DMS114 treated with DMSO at 0.1 percent for 48 hours (cell line): Measurements from ENCODE around the gene U2AF1L4.
A peak's percentile ranks its signal among the peaks of the same experiment; 100 is the strongest.

Source experiments
- DNase-seq: peaks from one replicate; lab custom pipeline; 2025; ENCODE audit not compliant: unreplicated experiment; lab: John Stamatoyannopoulos, UW

The U2AF1L4 gene

DNA sequence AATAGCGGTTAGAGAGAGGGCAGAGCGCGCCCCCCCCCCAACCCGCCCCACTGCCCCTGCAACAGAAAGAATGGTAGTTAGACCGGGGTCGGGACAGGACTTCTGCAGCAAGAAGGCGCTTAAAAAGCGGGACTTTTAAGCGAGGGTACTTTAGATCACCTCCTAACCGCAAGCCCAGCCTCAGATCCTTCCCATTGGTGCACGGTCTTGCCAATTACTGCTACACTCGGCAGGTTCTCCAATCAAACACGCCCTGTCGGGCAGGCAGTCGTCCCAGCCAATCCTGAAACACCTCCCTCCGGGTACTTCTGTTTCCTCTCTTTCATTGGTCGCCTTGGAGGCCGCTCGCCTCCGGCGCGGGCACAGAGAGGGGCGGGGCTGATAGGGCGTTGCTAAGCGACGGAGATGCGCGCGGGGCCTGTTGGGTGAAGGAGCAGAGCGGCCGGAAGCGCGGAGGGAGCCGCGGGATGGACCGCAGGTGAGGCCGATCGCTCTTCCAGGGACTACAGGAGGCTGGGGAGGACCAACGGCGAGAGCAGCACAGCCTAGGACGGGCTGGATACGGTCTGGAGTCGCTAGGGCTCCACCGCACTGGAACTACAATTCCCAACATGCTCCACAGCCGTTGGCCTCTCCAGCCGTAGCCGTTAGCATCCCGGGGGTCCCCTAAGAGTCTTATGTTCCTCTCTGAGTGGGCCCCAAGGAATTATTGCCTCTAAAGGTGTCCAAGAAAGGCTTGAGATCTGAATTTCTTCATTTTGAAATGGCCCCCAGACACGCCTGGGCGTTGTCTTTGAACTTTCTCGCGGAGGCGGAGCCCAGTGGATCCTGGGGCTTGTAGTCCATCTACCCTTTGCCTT is 12.8 kb upstream of the U2AF1L4 start, which contains the start of gene PROSER3:
Gene PROSER3, plus strand, starts transcription at position 428 of the 860 bp plus-strand sequence. Its CDS starts 40 bp downstream, at position 468.
- peak; percentile 99 for DNase-seq

GRCh38 chr19:35757231-35757748 is 12.1 kb upstream of the U2AF1L4 start:
- DNase-seq = no peak

DNA sequence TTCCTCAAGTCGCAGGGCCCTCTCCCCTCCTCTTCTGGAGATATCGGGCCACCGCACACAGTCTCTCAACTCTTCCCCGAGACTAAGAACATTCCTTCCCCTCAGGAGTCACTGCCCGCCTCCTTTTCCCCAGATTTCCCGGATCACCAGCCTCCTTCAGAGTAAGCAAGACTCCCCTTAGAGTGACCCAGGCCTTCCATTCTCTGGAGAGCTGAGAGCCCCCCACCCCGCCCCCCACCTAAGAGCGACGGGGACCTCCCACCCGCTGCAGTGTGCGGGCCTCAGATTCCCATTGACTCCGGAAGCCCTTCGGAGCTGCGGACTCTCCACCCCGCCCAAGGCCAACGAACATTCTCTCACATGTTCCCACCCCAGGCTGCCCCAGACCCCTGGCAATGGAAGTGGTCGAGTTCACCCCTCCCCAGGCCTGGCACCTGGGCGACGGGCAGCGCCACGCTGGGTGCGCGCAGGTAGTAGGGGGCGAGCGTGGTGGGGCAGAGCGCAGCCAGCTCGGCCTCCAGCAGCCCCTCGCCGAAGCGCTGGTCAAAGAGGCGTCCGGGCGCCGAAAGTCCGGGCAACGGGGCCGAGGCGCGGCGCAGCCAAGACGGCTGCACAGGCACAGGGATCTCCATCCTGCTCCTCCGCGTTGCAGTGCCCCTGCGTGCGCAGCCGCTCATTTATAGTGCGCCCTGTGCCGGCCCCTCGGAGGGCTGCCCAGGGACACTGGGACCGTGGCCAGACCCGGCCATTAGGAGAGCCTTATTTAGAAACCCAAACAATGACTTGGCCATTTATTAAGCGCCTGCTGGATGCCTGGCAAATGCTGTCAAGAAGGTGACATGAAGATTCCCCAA is 11.4 kb upstream of the U2AF1L4 start, which contains the start of gene HSPB6:
Gene HSPB6, minus strand, starts transcription at position 653 of the 854 bp plus-strand sequence. Its CDS starts 21 bp downstream, at position 632.
- DNase-seq = no peak

- DNase-seq = no peak
These were observed 10.5 kb upstream of the U2AF1L4 start for GRCh38 chr19:35755550-35756376.

- no peak for DNase-seq
These were observed 9.9 kb upstream of the U2AF1L4 start for GRCh38 chr19:35755131-35755549.

GRCh38 chr19:35754370-35755130 is 9.3 kb upstream of the U2AF1L4 start:
- no peak for DNase-seq

GRCh38 chr19:35753634-35754369 is 8.6 kb upstream of the U2AF1L4 start:
- DNase-seq = no peak

DNA sequence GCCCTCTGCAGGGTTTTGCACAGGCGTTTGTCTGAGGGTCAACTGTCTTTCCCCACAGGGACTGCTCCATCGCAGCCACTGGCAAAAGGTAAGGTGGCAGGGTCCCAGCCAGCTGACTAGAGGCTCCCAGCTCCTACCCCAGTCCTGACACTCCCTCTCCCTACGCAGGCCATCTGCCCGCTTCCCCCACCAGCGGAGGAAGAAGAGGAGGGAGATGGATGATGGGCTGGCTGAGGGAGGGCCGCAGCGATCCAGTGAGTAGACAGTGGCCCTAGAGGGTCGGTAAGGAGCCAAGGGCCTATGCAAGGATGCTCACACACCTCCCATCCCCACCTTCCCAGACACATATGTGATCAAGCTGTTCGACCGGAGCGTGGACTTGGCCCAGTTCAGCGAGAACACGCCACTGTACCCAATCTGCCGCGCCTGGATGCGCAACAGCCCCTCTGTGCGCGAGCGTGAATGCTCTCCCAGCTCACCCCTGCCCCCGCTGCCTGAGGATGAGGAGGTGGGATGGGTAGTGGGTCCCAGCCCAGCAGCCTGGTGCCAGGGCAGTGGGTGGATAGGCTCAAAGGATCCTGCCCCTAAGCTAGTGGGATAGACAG is 7.6 kb upstream of the U2AF1L4 start:
- no peak for DNase-seq

- no peak for DNase-seq
These were observed 6.9 kb upstream of the U2AF1L4 start for GRCh38 chr19:35751839-35752745.

GRCh38 chr19:35750167-35750566 is 4.9 kb upstream of the U2AF1L4 start:
- no peak for DNase-seq

- peak; percentile 98 for DNase-seq
These were observed 3.1 kb upstream of the U2AF1L4 start, which contains the start of gene LIN37 for GRCh38 chr19:35748106-35749020. Gene LIN37, plus strand, starts transcription at chr19:35748576. Its CDS starts 149 bp downstream, at chr19:35748725.

DNA sequence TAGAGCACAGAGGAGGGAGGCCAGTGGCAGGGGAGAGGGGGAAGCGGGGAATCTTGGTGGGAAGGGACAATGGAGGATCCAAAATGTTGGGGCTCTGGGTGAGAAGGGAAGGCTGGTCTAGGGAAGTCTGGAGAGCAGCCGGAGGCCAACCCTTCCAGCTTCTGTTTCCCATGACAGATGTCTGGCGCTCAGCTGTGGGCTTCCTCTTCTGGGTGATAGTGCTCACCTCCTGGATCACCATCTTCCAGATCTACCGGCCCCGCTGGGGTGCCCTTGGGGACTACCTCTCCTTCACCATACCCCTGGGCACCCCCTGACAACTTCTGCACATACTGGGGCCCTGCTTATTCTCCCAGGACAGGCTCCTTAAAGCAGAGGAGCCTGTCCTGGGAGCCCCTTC is 1.3 kb upstream of the U2AF1L4 start:
- no peak for DNase-seq

- no peak for DNase-seq
These were observed 857 bp upstream of the U2AF1L4 start for GRCh38 chr19:35746087-35746462.

GRCh38 chr19:35744430-35745327 is 539 bp downstream of the U2AF1L4 start:
- peak; percentile 97 for DNase-seq

GRCh38 chr19:35743640-35744429 is 1.4 kb downstream of the U2AF1L4 start:
- no peak for DNase-seq
